ENCODE measurements around the gene UBE2S. TPM values are rescaled to one million over a fixed set of nuclear protein-coding genes. Genes with fewer than 3 reads are reported as not detected.

The UBE2S gene
- total RNA-seq, 4 donors from 2014 or later = 3.2 to 141 (median 21.5) TPM

DNA sequence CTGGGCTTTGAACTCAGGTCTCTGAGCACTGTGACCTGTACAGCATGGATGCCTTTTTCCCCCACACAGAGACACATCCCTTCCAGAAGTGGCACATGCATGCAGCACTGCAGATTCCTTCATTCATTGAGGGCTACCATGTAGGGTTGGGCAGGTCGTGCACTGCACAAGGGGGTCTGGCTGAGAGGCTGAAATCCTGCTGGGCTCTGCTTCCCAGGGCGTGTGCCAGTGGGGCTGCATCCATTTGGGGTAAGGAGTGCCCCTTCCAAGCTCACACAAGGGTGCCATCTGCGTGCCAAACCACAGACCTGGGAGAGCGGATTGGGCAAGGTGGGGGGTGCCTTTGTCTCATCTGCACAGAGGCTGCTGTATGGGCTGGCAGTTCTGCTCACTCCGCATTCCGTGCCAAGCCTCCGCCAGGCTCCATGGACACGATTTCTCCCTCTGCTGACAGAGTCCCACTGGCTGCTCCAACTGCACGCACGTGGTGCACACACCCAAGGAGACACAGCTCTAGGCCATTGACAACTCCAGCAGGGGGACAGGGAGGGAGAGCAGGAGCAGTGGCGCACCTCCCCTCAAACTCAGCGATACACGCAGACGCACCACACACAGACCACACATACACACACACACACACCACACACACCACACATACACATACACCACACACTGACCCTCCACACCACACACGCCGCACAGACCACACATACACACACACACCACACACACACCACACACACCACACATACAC, 40.0 kb upstream of the UBE2S start:
- TF ChIP-seq, protein P1, sequence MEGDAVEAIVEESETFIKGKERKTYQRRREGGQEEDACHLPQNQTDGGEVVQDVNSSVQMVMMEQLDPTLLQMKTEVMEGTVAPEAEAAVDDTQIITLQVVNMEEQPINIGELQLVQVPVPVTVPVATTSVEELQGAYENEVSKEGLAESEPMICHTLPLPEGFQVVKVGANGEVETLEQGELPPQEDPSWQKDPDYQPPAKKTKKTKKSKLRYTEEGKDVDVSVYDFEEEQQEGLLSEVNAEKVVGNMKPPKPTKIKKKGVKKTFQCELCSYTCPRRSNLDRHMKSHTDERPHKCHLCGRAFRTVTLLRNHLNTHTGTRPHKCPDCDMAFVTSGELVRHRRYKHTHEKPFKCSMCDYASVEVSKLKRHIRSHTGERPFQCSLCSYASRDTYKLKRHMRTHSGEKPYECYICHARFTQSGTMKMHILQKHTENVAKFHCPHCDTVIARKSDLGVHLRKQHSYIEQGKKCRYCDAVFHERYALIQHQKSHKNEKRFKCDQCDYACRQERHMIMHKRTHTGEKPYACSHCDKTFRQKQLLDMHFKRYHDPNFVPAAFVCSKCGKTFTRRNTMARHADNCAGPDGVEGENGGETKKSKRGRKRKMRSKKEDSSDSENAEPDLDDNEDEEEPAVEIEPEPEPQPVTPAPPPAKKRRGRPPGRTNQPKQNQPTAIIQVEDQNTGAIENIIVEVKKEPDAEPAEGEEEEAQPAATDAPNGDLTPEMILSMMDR (IDR thresholded peaks at IDR 0.05) = no peak
- no peak for TF ChIP-seq POLR2A (IDR thresholded peaks at IDR 0.05)
- Histone ChIP-seq H3K4me1 (peaks cover 0 to 17% of the 10 kb centered on the region in 2 donors), H3K27ac (no peak overlapping the region), H3K36me3 (no peaks in the 10 kb centered on the region), H3K27me3 (peaks cover 18 to 45% of the 10 kb centered on the region in 2 donors), H3K4me3 (no peak overlapping the region), H3K9me3 (no peaks in the 10 kb centered on the region)
- intact Hi-C loops (cut with DNase I; ENCODE audit: low total_unique reads) = no loop called here
- no peak for DNase-seq

DNA sequence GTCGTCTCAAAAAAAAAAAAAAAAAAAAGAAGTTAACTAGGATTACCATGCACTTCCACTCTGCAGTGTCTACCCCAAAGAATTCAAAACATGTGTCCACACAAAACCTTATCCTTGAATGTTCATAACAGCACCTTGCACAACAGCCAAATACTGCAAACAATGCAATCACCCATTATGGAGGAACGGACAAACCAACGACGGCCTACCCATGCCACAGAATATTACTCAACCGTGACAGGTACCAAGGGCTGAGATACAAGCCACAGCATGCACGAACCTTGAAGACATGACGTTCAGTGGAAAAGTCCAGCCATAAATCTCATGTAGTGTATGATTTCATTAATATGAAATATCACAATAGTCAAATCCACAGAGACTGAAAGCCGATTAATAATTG, 38.5 kb upstream of the UBE2S start:
- Histone ChIP-seq H3K4me3 (no peak overlapping the region), H3K27ac (no peak overlapping the region), H3K36me3 (no peaks in the 10 kb centered on the region), H3K4me1 (peaks cover 0 to 2% of the 10 kb centered on the region in 2 donors), H3K27me3 (peaks cover 9 to 43% of the 10 kb centered on the region in 2 donors), H3K9me3 (no peaks in the 10 kb centered on the region)
- DNase-seq = no peak
- intact Hi-C loops (cut with DNase I; ENCODE audit: low total_unique reads) = no loop called here
- no peak for TF ChIP-seq POLR2A (IDR thresholded peaks at IDR 0.05)
- TF ChIP-seq, protein P1 (IDR thresholded peaks at IDR 0.05) = no peak

DNA sequence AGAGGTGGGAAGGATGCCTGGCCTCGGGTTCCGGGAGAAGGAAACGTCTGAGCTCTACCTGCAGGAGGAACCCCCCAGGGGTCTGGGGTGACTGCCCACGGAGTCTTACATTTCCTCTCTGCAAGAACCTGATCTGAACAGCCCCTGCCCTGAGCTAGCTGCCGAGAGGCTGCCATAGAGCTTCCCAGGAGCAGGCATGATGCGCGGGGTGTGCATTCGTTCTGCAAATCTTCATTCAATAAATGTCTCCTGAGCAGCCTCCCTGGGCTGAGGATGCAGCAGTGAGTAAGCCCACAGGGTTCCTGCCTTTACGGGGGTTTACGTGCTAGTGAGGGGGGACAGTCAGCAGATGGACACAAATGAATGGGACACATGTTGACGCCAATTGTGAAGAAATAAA, 37.1 kb upstream of the UBE2S start:
- peaks cover 14 to 47% of the 10 kb centered on the region in 2 donors for H3K27me3 ChIP-seq
- H3K27ac ChIP-seq = no peak overlapping the region
- DNase-seq = no peak
- no peaks in the 10 kb centered on the region for H3K36me3 ChIP-seq
- no peaks in the 10 kb centered on the region for H3K4me1 ChIP-seq
- no peak for TF ChIP-seq POLR2A (IDR thresholded peaks at IDR 0.05)
- TF ChIP-seq, protein P1 (IDR thresholded peaks at IDR 0.05) = no peak
- H3K4me3 ChIP-seq = no peak overlapping the region
- intact Hi-C loops (cut with DNase I; ENCODE audit: low total_unique reads) = no loop called here
- no peaks in the 10 kb centered on the region for H3K9me3 ChIP-seq

DNA sequence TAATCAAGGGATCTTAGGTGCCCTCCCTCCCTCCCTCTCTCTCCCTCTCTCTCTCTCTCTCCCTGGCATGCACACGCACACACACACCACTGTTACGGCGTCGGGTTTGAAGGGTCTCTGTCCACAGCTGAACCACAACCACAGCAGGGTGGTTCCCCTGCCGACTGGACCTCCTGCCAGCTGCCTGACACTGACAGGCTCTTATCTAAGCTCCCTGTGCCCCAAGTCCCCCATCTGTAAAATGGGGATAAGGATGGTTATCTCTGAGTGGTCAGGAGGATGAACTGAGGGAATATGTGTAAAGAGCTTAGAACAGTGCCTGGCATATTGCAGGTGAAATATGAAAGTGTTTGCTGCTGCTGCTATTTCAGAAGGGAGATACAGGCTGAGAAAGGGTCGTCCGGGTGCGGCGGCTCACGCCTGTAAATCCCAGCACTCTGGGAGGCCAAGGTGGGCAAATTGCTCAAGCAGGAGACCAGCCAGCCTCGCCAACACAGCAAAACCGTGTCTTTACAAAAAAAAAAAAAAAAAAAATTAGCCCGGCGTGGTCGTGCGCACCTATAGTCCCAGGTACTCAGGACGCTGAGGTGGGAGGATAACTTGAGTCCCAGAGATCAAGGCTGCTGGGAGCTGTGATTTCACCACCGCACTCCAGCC, 36.4 kb upstream of the UBE2S start:
- no peak for TF ChIP-seq POLR2A (IDR thresholded peaks at IDR 0.05)
- TF ChIP-seq, protein P1 (IDR thresholded peaks at IDR 0.05) = no peak
- intact Hi-C loops (cut with DNase I; ENCODE audit: low total_unique reads) = no loop called here
- H3K27me3 ChIP-seq = peaks cover 12 to 41% of the 10 kb centered on the region in 2 donors

More for the DNA sequence above, 36.4 kb upstream of the UBE2S start:
- Histone ChIP-seq H3K4me1 (no peaks in the 10 kb centered on the region), H3K27ac (no peak overlapping the region), H3K9me3 (no peaks in the 10 kb centered on the region), H3K4me3 (no peak overlapping the region), H3K36me3 (no peaks in the 10 kb centered on the region)
- DNase-seq = no peak
